Upper lobe of left lung (tissue), 6 donors: ENCODE data around the gene FCER1G. TPM values are rescaled to one million over a fixed set of nuclear protein-coding genes. Genes with fewer than 3 reads are reported as not detected.

Experiments used
- ATAC-seq, 2 donors: fragments of 200-7000 bp; cut with Tn5 transposase; one replicate each; pipeline ENCODE4 v1.9.1; 2022; ENCODE audit warnings: mild to moderate bottlenecking in 2 of 2, moderate library complexity in 2 of 2; ENCODE audit not compliant: low FRiP score in 2 of 2
- DNase-seq, 2 donors: peaks; one replicate each; pipeline ENCODE4 v3.0.0-alpha.2; 2019 to 2020
- H3K27ac ChIP-seq, 4 donors: fragments of 200-600 bp; sonication (generic); one replicate each; pipeline ENCODE4 v1.5.1; 2016 to 2019
- H3K27me3 ChIP-seq, 4 donors: fragments of 200-600 bp; sonication (generic); one replicate each; pipeline ENCODE4 v1.5.1; 2017 to 2019
- H3K36me3 ChIP-seq, 4 donors: fragments of 200-600 bp; sonication (generic); one replicate each; pipeline ENCODE4 v1.5.1; 2016 to 2019
- H3K4me1 ChIP-seq, 4 donors: fragments of 200-600 bp; sonication (generic); one replicate each; pipeline ENCODE4 v1.5.1; 2018 to 2019
- H3K4me3 ChIP-seq, 4 donors: fragments of 200-600 bp; sonication (generic); one replicate each; pipeline ENCODE4 v1.5.1; 2017 to 2019; ENCODE audit warnings: mild to moderate bottlenecking in 2 of 4, moderate library complexity in 1 of 4
- H3K9me3 ChIP-seq, 4 donors: fragments of 200-600 bp; sonication (generic); one replicate each; pipeline ENCODE4 v1.5.1; 2018 to 2019
- CTCF ChIP-seq, 6 experiments: fragments of 450-650 bp in 4 of 6; fragments of 200-600 bp in 2 of 6; sonication (generic) in 2 of 6; IDR thresholded peaks; one replicate each; pipeline ENCODE4 v1.5.1; 2016 to 2019; ENCODE audit warnings: antibody characterized with exemption in 6 of 6
- EP300 ChIP-seq, 4 donors: sonication (generic); formaldehyde crosslinking; IDR thresholded peaks; one replicate each; pipeline ENCODE4 v1.5.1; 2017; ENCODE audit warnings: antibody characterized with exemption in 4 of 4, control low read depth in 2 of 4
- POLR2A ChIP-seq, 4 donors: fragments of 450-650 bp; IDR thresholded peaks; one replicate each; pipeline ENCODE4 v1.5.1; 2016 to 2017; ENCODE audit warnings: antibody characterized with exemption in 4 of 4, mild to moderate bottlenecking in 2 of 4
- POLR2AphosphoS5 ChIP-seq, 2 donors: sonication (generic); formaldehyde crosslinking; IDR thresholded peaks; one replicate each; pipeline ENCODE4 v1.5.1; 2017; ENCODE audit warnings: antibody characterized with exemption in 2 of 2
- WGBS, 2 donors: methylation state at CpG; one replicate each; pipeline ENCODE4 v1.1.5; 2017 to 2018; 5-methylcytosine and 5-hydroxymethylcytosine counted together
- total RNA-seq, 6 donors: library from RNA; depleted of rRNA in 4 of 6; stranded (reverse); fragments of >200 nt in 4 of 6; gene quantifications; one replicate each; pipeline versions ENCODE4 v1.1.0 to v1.2.1, GENCODE V29; 2016 to 2021
- donor health status: DM: no; HTN: no; CAD: no; lungs with moderate emphysema.
- donor health status: DM: no; HTN: yes; CAD: no; lungs with severe emphysema.

FCER1G gene
- total RNA-seq = 100 to 1,000 TPM in 5 of 6 donors, 10 to 100 TPM in 1; 75.4 to 233 (median 176) TPM

- DNase-seq (peak in 1 of 2 donors; percentile 77), ATAC-seq (peak; percentile 60 to 77)
- Histone ChIP-seq H3K4me1 (peaks cover 5 to 14% (median 7%) of the 10 kb centered on the region in 4 donors), H3K27me3 (no peaks in the 10 kb centered on the region), H3K4me3 (peak within 1 kb of the TSS in 3 of 4 donors; percentile 34 to 50 (median 41)), H3K36me3 (peaks cover 36 to 53% (median 46%) of the 10 kb centered on the region in 4 donors), H3K27ac (peak within 1 kb of the TSS; percentile 88 to 95 (median 92)), H3K9me3 (no peaks in the 10 kb centered on the region)
- 65 to 67% methylated on average over 10 of the region's 10 CpGs for WGBS, 2 donors
- peak in 2 of 4 donors; percentile 61 to 92 for TF ChIP-seq POLR2A (IDR thresholded peaks at IDR 0.05)
- peak; percentile 61 to 70 for TF ChIP-seq POLR2AphosphoS5 (IDR thresholded peaks at IDR 0.05)
- no peak for TF ChIP-seq EP300 (IDR thresholded peaks at IDR 0.05)
- TF ChIP-seq CTCF (IDR thresholded peaks at IDR 0.05) = no peak
These were observed at the start of gene FCER1G for GRCh38 chr1:161215076-161215475. Gene FCER1G (plus strand): TSS chr1:161215295. CDS start chr1:161215322, 27 bp downstream.

GRCh38 chr1:161165742-161166668, 49.1 kb upstream of the FCER1G start, which contains the start of gene PPOX:
Gene PPOX (plus strand): TSS chr1:161166426. CDS start chr1:161166848, 422 bp downstream.
- peaks cover 15 to 34% (median 24%) of the 10 kb centered on the region in 4 donors for H3K4me1 ChIP-seq
- DNase-seq (peak; percentile 89 to 97), ATAC-seq (peak; percentile 98)
- no peaks in the 10 kb centered on the region for H3K27me3 ChIP-seq
- H3K36me3 ChIP-seq = peaks cover 3 to 42% (median 22%) of the 10 kb centered on the region in 4 donors
- TF ChIP-seq EP300 (IDR thresholded peaks at IDR 0.05) = peak in 1 of 4 donors; percentile 13
- peak in 4 of 6 experiments; percentile 32 to 43 (median 34) for TF ChIP-seq CTCF (IDR thresholded peaks at IDR 0.05)
- TF ChIP-seq POLR2AphosphoS5 (IDR thresholded peaks at IDR 0.05) = peak; percentile 68 to 82
- peak in 3 of 4 donors; percentile 61 to 74 (median 71) for TF ChIP-seq POLR2A (IDR thresholded peaks at IDR 0.05)
- H3K27ac ChIP-seq = peak within 1 kb of the TSS; percentile 83 to 92 (median 88)
- 0 to 1% methylated on average over 36 to 53 of the region's 54 CpGs for WGBS, 2 donors
- no peaks in the 10 kb centered on the region for H3K9me3 ChIP-seq
- peak within 1 kb of the TSS; percentile 42 to 90 (median 58) for H3K4me3 ChIP-seq

GRCh38 chr1:161166669-161167548, 48.2 kb upstream of the FCER1G start:
- no peaks in the 10 kb centered on the region for H3K9me3 ChIP-seq
- no peak for TF ChIP-seq POLR2AphosphoS5 (IDR thresholded peaks at IDR 0.05)
- no peak for TF ChIP-seq EP300 (IDR thresholded peaks at IDR 0.05)
- no peak for TF ChIP-seq POLR2A (IDR thresholded peaks at IDR 0.05)
- no peak for TF ChIP-seq CTCF (IDR thresholded peaks at IDR 0.05)
- H3K36me3 ChIP-seq = peaks cover 8 to 50% (median 31%) of the 10 kb centered on the region in 4 donors
- peaks cover 14 to 28% (median 16%) of the 10 kb centered on the region in 4 donors for H3K4me1 ChIP-seq
- peak overlapping the region; percentile 42 to 90 (median 58) for H3K4me3 ChIP-seq
- ATAC-seq (no peak), DNase-seq (peak in 1 of 2 donors; percentile 77)
- 7 to 11% methylated on average over 21 to 33 of the region's 33 CpGs for WGBS, 2 donors
- no peaks in the 10 kb centered on the region for H3K27me3 ChIP-seq
- peak overlapping the region; percentile 83 to 92 (median 88) for H3K27ac ChIP-seq

- no peak for ATAC-seq
- no peak overlapping the region for H3K4me3 ChIP-seq
- WGBS, 2 donors = 90 to 96% methylated on average over 5 to 8 of the region's 9 CpGs
- H3K27me3 ChIP-seq = no peaks in the 10 kb centered on the region
- DNase-seq = no peak
- TF ChIP-seq EP300 (IDR thresholded peaks at IDR 0.05) (no peak), POLR2A (IDR thresholded peaks at IDR 0.05) (no peak), POLR2AphosphoS5 (IDR thresholded peaks at IDR 0.05) (no peak), CTCF (IDR thresholded peaks at IDR 0.05) (no peak)
- peaks cover 16 to 53% (median 44%) of the 10 kb centered on the region in 4 donors for H3K36me3 ChIP-seq
- peaks cover 17 to 34% (median 23%) of the 10 kb centered on the region in 4 donors for H3K4me1 ChIP-seq
- H3K9me3 ChIP-seq = no peaks in the 10 kb centered on the region
- no peak overlapping the region for H3K27ac ChIP-seq
These were observed 46.2 kb upstream of the FCER1G start for GRCh38 chr1:161168906-161169305.
